NCI-H2107 treated with DMSO at 0.1 percent for 48 hours (cell line): ENCODE results near the gene HLA-DRA.

Source experiments
- DNase-seq: peaks from one replicate; lab custom pipeline; 2025; ENCODE audit not compliant: unreplicated experiment; lab: John Stamatoyannopoulos, UW

HLA-DRA gene

DNA sequence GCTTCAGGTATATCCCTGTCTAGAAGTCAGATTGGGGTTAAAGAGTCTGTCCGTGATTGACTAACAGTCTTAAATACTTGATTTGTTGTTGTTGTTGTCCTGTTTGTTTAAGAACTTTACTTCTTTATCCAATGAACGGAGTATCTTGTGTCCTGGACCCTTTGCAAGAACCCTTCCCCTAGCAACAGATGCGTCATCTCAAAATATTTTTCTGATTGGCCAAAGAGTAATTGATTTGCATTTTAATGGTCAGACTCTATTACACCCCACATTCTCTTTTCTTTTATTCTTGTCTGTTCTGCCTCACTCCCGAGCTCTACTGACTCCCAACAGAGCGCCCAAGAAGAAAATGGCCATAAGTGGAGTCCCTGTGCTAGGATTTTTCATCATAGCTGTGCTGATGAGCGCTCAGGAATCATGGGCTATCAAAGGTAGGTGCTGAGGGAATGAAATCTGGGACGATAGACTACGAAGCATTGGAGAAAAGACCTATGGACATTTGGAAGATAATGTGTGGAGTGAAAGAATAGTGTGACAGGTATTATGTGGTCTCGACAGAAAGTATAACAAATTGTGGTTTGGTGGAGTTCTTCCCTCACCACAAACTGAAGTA is at the start of gene HLA-DRA:
Gene HLA-DRA (plus strand): TSS at position 286 of the 613 bp plus-strand sequence. CDS start 64 bp downstream, at position 350.
- DNase-seq, result no peak

- no peak for DNase-seq
These were observed 48.2 kb upstream of the HLA-DRA start for GRCh38 chr6:32391505-32391904.

- no peak for DNase-seq
These were observed 45.8 kb upstream of the HLA-DRA start for GRCh38 chr6:32393665-32394420.

- no peak for DNase-seq
These were observed 43.7 kb upstream of the HLA-DRA start for GRCh38 chr6:32396028-32396427.

DNA sequence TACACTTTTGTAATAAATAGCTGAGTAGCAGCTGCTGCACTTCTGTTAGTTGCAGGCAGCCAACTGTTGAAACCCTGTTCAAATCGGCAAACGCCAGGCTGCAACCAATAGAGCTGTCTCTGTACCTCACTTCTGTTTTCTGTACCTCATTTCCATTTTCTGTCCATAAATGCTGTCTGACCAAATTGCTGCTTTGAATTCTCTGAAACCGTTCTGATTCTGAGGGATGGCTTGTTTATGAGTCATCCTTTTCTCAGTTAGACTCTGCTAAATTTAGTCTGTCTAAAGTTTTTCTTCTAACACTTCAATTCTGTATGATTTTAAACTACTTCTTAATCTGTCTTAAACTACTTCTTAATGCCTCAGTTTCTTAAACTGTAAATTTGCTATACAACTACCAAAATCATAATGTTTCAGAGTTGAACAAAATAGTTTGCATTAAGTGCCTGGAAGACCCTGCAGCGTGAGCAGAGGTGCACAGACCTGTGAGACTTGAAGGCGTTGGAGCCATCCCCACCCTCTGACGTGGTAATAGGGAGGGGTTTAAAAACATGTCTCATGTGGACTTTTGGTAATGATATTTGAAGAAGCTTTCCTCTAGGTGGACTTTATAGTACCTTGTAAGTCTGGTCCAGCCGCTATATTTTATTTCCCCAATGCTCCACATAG is 42.3 kb upstream of the HLA-DRA start:
- no peak for DNase-seq

GRCh38 chr6:32401284-32401963 is 38.3 kb upstream of the HLA-DRA start:
- no peak for DNase-seq

- no peak for DNase-seq
These were observed 36.9 kb upstream of the HLA-DRA start for GRCh38 chr6:32402812-32403211.

DNA sequence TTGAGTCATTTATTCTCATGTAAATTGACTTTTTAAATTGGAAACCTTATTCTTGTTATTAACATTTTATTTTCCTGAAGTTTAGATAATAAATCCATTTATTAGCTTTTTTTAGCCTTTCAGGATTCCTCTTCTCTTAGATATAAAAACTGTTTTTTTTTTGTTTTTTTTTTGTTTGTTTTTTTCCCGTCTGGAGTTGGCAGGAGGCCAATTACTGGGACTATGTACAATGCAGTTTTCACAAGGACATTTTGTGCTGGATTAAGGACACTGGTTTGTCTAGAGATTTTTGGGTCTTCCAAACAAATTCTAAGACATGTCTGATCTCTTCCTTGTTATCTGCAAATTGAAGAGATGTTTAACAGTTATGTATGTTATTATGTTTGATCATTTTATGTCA is 34.0 kb upstream of the HLA-DRA start:
- DNase-seq, result no peak

GRCh38 chr6:32406197-32406596 is 33.5 kb upstream of the HLA-DRA start:
- DNase-seq, result no peak

DNA sequence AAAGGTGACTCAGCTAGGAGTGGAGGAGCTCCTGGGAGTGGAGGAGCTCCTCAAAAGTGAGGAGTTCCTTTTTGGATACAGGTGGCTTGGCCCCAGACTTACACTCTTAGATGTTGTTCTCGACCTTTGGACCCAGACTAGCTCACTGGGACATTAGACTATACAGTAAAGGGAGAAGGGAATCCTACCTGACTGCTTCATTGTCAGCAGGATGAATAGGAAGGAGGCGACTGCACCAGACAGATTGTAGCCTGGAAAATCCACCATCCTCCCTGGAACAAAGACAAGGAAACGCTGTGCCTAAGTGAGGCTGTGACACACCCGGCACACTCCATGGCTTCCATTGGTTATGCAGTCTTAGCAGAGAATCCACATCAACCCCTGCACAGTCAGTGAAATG is 32.8 kb upstream of the HLA-DRA start, which contains the start of gene BTNL2:
Gene BTNL2 (minus strand): TSS at position 325 of the 400 bp plus-strand sequence. CDS start 58 bp downstream, at position 267.
- DNase-seq, result no peak

DNA sequence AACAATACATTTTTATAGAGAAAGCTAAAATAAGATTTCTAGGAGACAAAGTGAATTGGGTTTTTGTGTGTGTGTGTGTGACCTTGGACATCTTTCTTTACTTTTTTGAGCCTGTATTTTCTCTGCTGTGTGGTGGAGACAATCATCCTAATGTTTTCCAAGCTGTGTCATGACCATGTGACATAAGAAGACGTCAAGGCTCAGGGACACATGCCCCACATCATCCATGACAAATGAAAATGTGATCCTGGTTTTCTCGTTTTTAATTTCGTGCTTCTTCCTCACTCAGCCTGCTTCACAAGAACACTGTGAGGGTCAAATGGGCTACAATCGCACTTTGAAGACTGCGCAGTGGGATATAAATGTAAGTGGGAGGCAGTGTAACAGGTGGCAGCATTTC is 28.8 kb upstream of the HLA-DRA start:
- DNase-seq, result no peak

DNA sequence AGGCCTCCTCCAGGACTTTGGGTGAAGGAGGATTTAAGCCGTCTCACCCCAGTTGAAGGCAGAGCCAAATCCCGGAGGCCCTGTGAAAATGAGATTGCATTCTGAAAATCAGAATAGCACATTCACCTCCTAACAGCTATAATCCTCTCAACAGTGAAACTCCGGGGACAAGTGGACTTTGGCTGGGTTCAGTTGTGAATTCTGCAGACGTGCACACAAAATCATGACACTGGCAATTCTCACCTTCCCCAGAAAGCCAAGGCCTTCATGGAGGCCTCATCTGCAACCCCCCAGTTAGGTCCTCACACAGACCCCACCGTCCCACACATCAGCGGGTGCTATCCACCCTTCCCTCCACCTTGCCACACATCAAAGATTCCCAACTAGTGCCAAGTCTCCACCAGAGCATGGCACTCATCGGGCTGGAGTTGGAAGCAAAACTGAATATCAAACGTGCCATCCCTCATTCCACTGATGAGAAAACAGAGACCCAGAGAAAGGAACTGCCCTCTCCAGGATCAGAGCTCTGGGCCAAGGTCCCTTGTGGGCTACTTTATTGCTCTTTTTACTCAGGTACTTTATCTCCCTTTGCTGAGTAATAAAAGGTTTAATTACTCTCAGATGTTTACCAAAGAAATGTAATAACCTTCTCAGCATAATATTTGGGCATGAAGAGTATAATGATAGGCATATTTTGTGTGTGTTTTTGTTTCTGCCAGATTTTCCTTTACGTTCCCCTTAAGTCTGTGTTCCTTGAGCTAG is 27.9 kb upstream of the HLA-DRA start:
- no peak for DNase-seq

DNA sequence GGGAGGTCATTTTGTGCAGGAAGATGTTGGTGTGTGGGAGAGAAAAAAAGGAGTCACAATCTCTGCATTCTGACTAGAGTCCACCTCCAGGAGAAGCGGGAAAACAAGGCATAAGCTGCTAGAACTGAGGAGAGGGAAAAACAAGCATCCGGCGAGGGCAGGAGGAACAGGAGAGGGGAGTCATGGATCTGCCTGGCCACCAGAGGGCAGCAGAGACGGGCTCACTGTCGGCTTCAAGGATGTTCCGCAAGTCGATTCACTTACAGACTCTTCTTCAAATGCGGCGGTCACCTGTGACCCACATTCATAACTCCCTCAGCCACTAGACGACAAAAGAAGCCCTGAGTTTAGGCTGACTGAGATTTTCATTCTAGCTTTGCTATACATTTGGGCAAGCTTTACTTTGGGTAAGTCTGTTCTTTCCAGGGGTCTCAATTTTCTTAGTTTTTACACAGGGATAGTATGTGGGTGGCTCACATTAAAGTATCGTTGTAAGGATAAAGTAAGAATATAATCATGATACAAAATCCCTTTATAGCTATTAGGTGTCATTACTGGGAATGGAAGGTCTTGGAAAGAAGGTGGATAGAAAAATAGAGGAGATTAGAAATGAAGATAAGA is 26.1 kb upstream of the HLA-DRA start:
- peak; percentile 17 for DNase-seq

GRCh38 chr6:32415521-32416019 is 24.1 kb upstream of the HLA-DRA start:
- DNase-seq, result no peak

GRCh38 chr6:32416036-32416435 is 23.7 kb upstream of the HLA-DRA start:
- no peak for DNase-seq

GRCh38 chr6:32424589-32425300 is 14.9 kb upstream of the HLA-DRA start:
- no peak for DNase-seq

GRCh38 chr6:32426338-32426737 is 13.3 kb upstream of the HLA-DRA start:
- no peak for DNase-seq

- DNase-seq, result no peak
These were observed 12.5 kb upstream of the HLA-DRA start for GRCh38 chr6:32427218-32427617.

DNA sequence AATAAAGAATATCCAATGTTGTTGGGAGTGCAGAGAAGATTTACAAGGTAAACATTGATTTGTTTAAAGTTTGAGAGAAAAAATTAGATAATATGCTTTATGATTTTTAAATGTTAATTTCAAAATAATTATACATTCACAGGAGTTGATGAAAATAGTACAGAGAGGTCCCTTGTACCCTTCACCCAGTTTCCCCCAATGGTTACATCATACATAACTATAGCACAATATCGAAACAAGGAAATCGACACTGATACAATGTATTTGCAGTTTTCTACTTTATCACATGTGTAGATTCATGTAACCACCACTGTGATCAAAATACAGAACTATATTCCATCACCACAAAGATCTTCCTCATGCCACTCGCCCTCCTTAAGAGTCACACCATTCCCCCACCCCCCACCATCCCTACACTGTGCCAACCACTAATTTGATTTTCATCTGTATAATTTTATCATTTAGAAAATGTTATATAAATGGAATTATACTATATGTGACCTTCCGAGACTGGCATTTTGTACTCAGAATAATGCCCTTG is 11.7 kb upstream of the HLA-DRA start:
- DNase-seq, result no peak
